22Rv1 (cell line): ENCODE measurements around the gene TIMM13.

Experiments
- CTCF ChIP-seq: fragments of 450-650 bp; IDR thresholded peaks from 2 replicates; pipeline ENCODE4 v1.5.1; 2017; ENCODE audit warnings: mild to moderate bottlenecking
- ZFX ChIP-seq: fragments of 450-650 bp; IDR thresholded peaks from 2 replicates; pipeline ENCODE4 v1.6.1; 2017; ENCODE audit warnings: antibody characterized with exemption, borderline replicate concordance

GRCh38 chr19:2449019-2449418 is 21.6 kb upstream of the TIMM13 start:
- TF ChIP-seq CTCF = no peak
- TF ChIP-seq ZFX = no peak
